HFF-Myc (cell line): ENCODE data around the gene FAM169A.

ENCODE experiments used
- DNase-seq: peaks from one replicate; pipeline ENCODE4 v3.0.0-alpha.2; 2011; ENCODE audit warnings: low read depth; ENCODE audit errors: extremely low read depth
- H3K4me3 ChIP-seq: replicated peaks from 2 replicates; pipeline ENCODE4 v1.5.1; 2011; ENCODE audit warnings: low read depth, mild to moderate bottlenecking, control low read depth, low read length
- CTCF ChIP-seq: IDR thresholded peaks from 2 replicates; pipeline ENCODE4 v1.5.1; 2012; ENCODE audit warnings: mild to moderate bottlenecking, low read depth, low read length, control low read depth; ENCODE audit errors: missing control alignments

The FAM169A gene

GRCh38 chr5:74850789-74851425, 15.3 kb downstream of the FAM169A start:
- no peak overlapping the region for H3K4me3 ChIP-seq
- TF ChIP-seq CTCF, result no peak
- DNase-seq, result no peak

GRCh38 chr5:74850030-74850429, 16.2 kb downstream of the FAM169A start:
- no peak overlapping the region for H3K4me3 ChIP-seq
- TF ChIP-seq CTCF, result no peak
- no peak for DNase-seq

GRCh38 chr5:74848553-74849025, 17.6 kb downstream of the FAM169A start:
- no peak for DNase-seq
- TF ChIP-seq CTCF, result no peak
- no peak overlapping the region for H3K4me3 ChIP-seq

GRCh38 chr5:74839229-74839628, 27.0 kb downstream of the FAM169A start:
- H3K4me3 ChIP-seq, result no peak overlapping the region
- TF ChIP-seq CTCF, result no peak
- no peak for DNase-seq

- no peak overlapping the region for H3K4me3 ChIP-seq
- no peak for DNase-seq
- no peak for TF ChIP-seq CTCF
Measured at GRCh38 chr5:74838262-74838661, 27.9 kb downstream of the FAM169A start.

GRCh38 chr5:74837115-74837514, 29.1 kb downstream of the FAM169A start:
- no peak overlapping the region for H3K4me3 ChIP-seq
- TF ChIP-seq CTCF, result no peak
- DNase-seq, result no peak
